HepG2 (cell line): ENCODE results near the gene APLP1. TPM values are rescaled to one million over a fixed set of nuclear protein-coding genes. Genes with fewer than 3 reads are reported as not detected.

ENCODE experiments used
- ARNT ChIP-seq: fragments of 450-650 bp; IDR thresholded peaks from 2 replicates; pipeline ENCODE4 v1.6.1; 2017
- CHCHD3 ChIP-seq: sonication (generic); formaldehyde crosslinking; IDR thresholded peaks from 2 replicates; pipeline ENCODE4 v1.8.0; 2022; ENCODE audit warnings: mild to moderate bottlenecking, missing genetic modification reagents, moderate library complexity
- GATAD2A ChIP-seq: IDR thresholded peaks from 2 replicates; pipeline ENCODE4 v1.6.1; 2016
- HOXA3 ChIP-seq: sonication (generic); formaldehyde crosslinking; IDR thresholded peaks from 2 replicates; pipeline ENCODE4 v1.5.0; 2020; ENCODE audit warnings: missing genetic modification reagents
- KLF12 ChIP-seq: sonication (generic); formaldehyde crosslinking; IDR thresholded peaks from 2 replicates; pipeline ENCODE4 v1.4.0; 2020; ENCODE audit warnings: missing genetic modification reagents, borderline replicate concordance
- NBN ChIP-seq: fragments of 450-650 bp; conservative IDR thresholded peaks from 2 replicates; pipeline ENCODE4 v1.6.1; 2017
- NFATC3 ChIP-seq: sonication (generic); formaldehyde crosslinking; IDR thresholded peaks from 2 replicates; pipeline ENCODE4 v1.5.1; 2020; ENCODE audit warnings: mild to moderate bottlenecking, missing genetic modification reagents
- NFE2L2 ChIP-seq: fragments of 150-350 bp; IDR thresholded peaks from 2 replicates; pipeline ENCODE4 v1.6.1; 2014; ENCODE audit warnings: low read length
- PAWR ChIP-seq: sonication (generic); formaldehyde crosslinking; IDR thresholded peaks from 2 replicates; pipeline ENCODE4 v1.4.0; 2020; ENCODE audit warnings: missing genetic modification reagents, mild to moderate bottlenecking, borderline replicate concordance
- RARG ChIP-seq: sonication (generic); formaldehyde crosslinking; IDR thresholded peaks from 2 replicates; pipeline ENCODE4 v1.4.0; 2020; ENCODE audit warnings: low read depth, mild to moderate bottlenecking, missing genetic modification reagents
- REPIN1 ChIP-seq: sonication (generic); formaldehyde crosslinking; IDR thresholded peaks from 2 replicates; pipeline ENCODE4 v1.8.0; 2022; ENCODE audit warnings: missing genetic modification reagents, low read depth, mild to moderate bottlenecking, borderline replicate concordance
- SIN3B ChIP-seq: fragments of 150-350 bp; IDR thresholded peaks from 2 replicates; pipeline ENCODE4 v1.6.1; 2014; ENCODE audit warnings: low read length
- SMARCC2 ChIP-seq: fragments of 450-650 bp; IDR thresholded peaks from 2 replicates; pipeline ENCODE4 v1.6.1; 2017; ENCODE audit warnings: antibody characterized with exemption, mild to moderate bottlenecking
- SNRNP70 ChIP-seq: fragments of 200-400 bp; formaldehyde crosslinking; IDR thresholded peaks from 2 replicates; pipeline ENCODE4 v1.6.1; 2017; ENCODE audit warnings: mild to moderate bottlenecking, low read depth, low read length, moderate library complexity
- ZFAT ChIP-seq: sonication (generic); formaldehyde crosslinking; conservative IDR thresholded peaks from 2 replicates; pipeline ENCODE4 v1.8.1; 2023; ENCODE audit warnings: missing genetic modification reagents, inconsistent platforms
- ZFP41 ChIP-seq: sonication (generic); formaldehyde crosslinking; IDR thresholded peaks from 2 replicates; pipeline ENCODE4 v1.4.0; 2020; ENCODE audit warnings: mild to moderate bottlenecking, missing genetic modification reagents, borderline replicate concordance
- ZKSCAN5 ChIP-seq: sonication (generic); formaldehyde crosslinking; IDR thresholded peaks from 2 replicates; pipeline ENCODE4 v1.5.1; 2020; ENCODE audit warnings: mild to moderate bottlenecking, missing genetic modification reagents
- ZNF7 ChIP-seq: IDR thresholded peaks from 2 replicates; pipeline ENCODE4 v1.6.1; 2016; ENCODE audit warnings: missing biosample characterization, missing genetic modification reagents
- polyA plus RNA-seq, 8 experiments: library from polyadenylated mRNA; depleted of rRNA in 3 of 8; stranded (reverse) in 7 of 8; unstranded in 1 of 8; fragments of >200 nt; fragmentation: Illumina TruSeq in 4 of 8; extraction: Trizol in 4 of 8; gene quantifications; 2 replicates each; pipeline versions ENCODE4 v1.2.1 to v1.2.3, GENCODE V29; 2011 to 2016; ENCODE audit warnings: low read depth in 4 of 8, missing spikeins in 1 of 8, mixed read lengths in 1 of 8; ENCODE audit not compliant: insufficient read depth in 1 of 8
- total RNA-seq, 5 experiments: library from RNA; depleted of rRNA; stranded (reverse); fragments of >200 nt; fragmentation: Illumina TruSeq; extraction: Trizol; gene quantifications; 2 replicates each; pipeline ENCODE4 v1.2.3, GENCODE V29; 2016; ENCODE audit warnings: low read depth in 1 of 5
- TF ChIP-seq, protein P1 (sequence below): sonication (generic); formaldehyde crosslinking; conservative IDR thresholded peaks from 2 replicates; pipeline ENCODE4 v1.8.0; 2022; ENCODE audit warnings: low read depth, missing genetic modification reagents
- TF ChIP-seq, protein P2 (sequence below): sonication (generic); formaldehyde crosslinking; IDR thresholded peaks from 2 replicates; pipeline ENCODE4 v1.8.1; 2023; ENCODE audit warnings: missing genetic modification reagents, inconsistent platforms, borderline replicate concordance
- TF ChIP-seq, protein P3 (sequence below): sonication (generic); formaldehyde crosslinking; IDR thresholded peaks from 2 replicates; pipeline ENCODE4 v1.4.0; 2020; ENCODE audit warnings: missing genetic modification reagents
- TF ChIP-seq, protein P4 (sequence below): conservative IDR thresholded peaks from 2 replicates; pipeline ENCODE4 v1.6.1; 2018; ENCODE audit warnings: missing genetic modification reagents
- TF ChIP-seq, protein P5 (sequence below), 2 experiments: IDR thresholded peaks; 2 replicates each; pipeline ENCODE4 v1.6.1; 2011 to 2012; ENCODE audit warnings: low read length in 2 of 2, borderline replicate concordance in 1 of 2, low read depth in 1 of 2, mild to moderate bottlenecking in 1 of 2, moderate library complexity in 1 of 2

Gene APLP1
- total and polyA plus RNA-seq, 2 of the 13 experiments (the other 11 are each of a cell fraction or from before 2014, with no cell fraction given) = 2.0 to 2.9 TPM

DNA sequence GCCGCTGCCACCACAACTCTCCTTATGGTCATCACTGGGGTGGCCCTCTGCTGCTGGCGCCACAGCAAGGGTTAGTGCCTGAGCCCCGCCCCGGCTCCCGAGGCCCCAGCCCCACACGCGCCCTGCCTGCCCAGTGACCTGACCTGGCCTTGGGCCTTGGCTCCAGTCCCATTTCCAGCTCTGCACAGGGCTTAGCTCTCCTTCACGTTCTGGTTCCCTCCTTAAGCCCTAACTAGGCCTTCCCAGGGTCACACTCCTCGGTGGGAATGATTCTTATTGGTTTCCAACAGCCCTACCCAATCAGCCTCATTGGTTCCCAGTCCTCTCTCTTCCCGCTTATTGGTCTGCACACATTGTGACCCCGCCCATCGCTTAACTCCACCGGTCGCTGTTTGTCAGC lies 5.8 kb upstream of the APLP1 start (continued):
- TF ChIP-seq, protein P1, sequence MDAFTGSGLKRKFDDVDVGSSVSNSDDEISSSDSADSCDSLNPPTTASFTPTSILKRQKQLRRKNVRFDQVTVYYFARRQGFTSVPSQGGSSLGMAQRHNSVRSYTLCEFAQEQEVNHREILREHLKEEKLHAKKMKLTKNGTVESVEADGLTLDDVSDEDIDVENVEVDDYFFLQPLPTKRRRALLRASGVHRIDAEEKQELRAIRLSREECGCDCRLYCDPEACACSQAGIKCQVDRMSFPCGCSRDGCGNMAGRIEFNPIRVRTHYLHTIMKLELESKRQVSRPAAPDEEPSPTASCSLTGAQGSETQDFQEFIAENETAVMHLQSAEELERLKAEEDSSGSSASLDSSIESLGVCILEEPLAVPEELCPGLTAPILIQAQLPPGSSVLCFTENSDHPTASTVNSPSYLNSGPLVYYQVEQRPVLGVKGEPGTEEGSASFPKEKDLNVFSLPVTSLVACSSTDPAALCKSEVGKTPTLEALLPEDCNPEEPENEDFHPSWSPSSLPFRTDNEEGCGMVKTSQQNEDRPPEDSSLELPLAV (CRISPR knock-in tag) = no peak
- TF ChIP-seq SIN3B (no peak), CHCHD3 (CRISPR knock-in tag) (no peak), RARG (CRISPR knock-in tag) (no peak), PAWR (CRISPR knock-in tag) (no peak), NFE2L2 (no peak), GATAD2A (CRISPR knock-in tag) (peak; percentile 37; the same call in 1 of the 2 replicates), NFATC3 (no peak), SNRNP70 (no peak), ZKSCAN5 (CRISPR knock-in tag) (no peak), ZFAT (no peak), SMARCC2 (no peak), REPIN1 (CRISPR knock-in tag) (peak; percentile 30; the same call in 1 of the 2 replicates), ARNT (no peak), ZNF7 (CRISPR knock-in tag) (no peak), ZFP41 (CRISPR knock-in tag) (no peak), HOXA3 (CRISPR knock-in tag) (peak; percentile 54; the same call in 1 of the 2 replicates), NBN (no peak), KLF12 (CRISPR knock-in tag) (no peak)
- TF ChIP-seq, protein P2, sequence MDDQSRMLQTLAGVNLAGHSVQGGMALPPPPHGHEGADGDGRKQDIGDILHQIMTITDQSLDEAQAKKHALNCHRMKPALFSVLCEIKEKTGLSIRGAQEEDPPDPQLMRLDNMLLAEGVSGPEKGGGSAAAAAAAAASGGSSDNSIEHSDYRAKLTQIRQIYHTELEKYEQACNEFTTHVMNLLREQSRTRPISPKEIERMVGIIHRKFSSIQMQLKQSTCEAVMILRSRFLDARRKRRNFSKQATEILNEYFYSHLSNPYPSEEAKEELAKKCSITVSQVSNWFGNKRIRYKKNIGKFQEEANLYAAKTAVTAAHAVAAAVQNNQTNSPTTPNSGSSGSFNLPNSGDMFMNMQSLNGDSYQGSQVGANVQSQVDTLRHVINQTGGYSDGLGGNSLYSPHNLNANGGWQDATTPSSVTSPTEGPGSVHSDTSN (CRISPR knock-in tag) = no peak
- TF ChIP-seq, protein P3, sequence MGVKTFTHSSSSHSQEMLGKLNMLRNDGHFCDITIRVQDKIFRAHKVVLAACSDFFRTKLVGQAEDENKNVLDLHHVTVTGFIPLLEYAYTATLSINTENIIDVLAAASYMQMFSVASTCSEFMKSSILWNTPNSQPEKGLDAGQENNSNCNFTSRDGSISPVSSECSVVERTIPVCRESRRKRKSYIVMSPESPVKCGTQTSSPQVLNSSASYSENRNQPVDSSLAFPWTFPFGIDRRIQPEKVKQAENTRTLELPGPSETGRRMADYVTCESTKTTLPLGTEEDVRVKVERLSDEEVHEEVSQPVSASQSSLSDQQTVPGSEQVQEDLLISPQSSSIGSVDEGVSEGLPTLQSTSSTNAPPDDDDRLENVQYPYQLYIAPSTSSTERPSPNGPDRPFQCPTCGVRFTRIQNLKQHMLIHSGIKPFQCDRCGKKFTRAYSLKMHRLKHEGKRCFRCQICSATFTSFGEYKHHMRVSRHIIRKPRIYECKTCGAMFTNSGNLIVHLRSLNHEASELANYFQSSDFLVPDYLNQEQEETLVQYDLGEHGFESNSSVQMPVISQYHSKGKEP = no peak
- TF ChIP-seq, protein P4, sequence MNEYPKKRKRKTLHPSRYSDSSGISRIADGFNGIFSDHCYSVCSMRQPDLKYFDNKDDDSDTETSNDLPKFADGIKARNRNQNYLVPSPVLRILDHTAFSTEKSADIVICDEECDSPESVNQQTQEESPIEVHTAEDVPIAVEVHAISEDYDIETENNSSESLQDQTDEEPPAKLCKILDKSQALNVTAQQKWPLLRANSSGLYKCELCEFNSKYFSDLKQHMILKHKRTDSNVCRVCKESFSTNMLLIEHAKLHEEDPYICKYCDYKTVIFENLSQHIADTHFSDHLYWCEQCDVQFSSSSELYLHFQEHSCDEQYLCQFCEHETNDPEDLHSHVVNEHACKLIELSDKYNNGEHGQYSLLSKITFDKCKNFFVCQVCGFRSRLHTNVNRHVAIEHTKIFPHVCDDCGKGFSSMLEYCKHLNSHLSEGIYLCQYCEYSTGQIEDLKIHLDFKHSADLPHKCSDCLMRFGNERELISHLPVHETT (CRISPR knock-in tag) = no peak
- TF ChIP-seq, protein P5, sequence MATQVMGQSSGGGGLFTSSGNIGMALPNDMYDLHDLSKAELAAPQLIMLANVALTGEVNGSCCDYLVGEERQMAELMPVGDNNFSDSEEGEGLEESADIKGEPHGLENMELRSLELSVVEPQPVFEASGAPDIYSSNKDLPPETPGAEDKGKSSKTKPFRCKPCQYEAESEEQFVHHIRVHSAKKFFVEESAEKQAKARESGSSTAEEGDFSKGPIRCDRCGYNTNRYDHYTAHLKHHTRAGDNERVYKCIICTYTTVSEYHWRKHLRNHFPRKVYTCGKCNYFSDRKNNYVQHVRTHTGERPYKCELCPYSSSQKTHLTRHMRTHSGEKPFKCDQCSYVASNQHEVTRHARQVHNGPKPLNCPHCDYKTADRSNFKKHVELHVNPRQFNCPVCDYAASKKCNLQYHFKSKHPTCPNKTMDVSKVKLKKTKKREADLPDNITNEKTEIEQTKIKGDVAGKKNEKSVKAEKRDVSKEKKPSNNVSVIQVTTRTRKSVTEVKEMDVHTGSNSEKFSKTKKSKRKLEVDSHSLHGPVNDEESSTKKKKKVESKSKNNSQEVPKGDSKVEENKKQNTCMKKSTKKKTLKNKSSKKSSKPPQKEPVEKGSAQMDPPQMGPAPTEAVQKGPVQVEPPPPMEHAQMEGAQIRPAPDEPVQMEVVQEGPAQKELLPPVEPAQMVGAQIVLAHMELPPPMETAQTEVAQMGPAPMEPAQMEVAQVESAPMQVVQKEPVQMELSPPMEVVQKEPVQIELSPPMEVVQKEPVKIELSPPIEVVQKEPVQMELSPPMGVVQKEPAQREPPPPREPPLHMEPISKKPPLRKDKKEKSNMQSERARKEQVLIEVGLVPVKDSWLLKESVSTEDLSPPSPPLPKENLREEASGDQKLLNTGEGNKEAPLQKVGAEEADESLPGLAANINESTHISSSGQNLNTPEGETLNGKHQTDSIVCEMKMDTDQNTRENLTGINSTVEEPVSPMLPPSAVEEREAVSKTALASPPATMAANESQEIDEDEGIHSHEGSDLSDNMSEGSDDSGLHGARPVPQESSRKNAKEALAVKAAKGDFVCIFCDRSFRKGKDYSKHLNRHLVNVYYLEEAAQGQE (IDR thresholded peaks at IDR 0.05; ENCODE audit: borderline replicate concordance in 1 of 2, low read depth in 1 of 2, low read length in 2 of 2) = no peak
